ENCODE measurements around the gene SPON1. TPM values are rescaled to one million over a fixed set of nuclear protein-coding genes. Genes with fewer than 3 reads are reported as not detected.
"Not testable (repeated sequence)": the region's sequence is repeated elsewhere in the genome, so short reads cannot be mapped to it uniquely, and the experiment has no call there.

Gene SPON1
- total RNA-seq, 1 donor from 2014 or later, result 13.2 TPM

GRCh38 chr11:13928566-13929251 is 33.8 kb upstream of the SPON1 start:
- H3K27me3 Mint-ChIP-seq (ENCODE audit: low read depth), result no peaks in the 10 kb centered on the region
- peaks cover 9% of the 10 kb centered on the region for H3K4me1 Mint-ChIP-seq
- H3K9me3 Mint-ChIP-seq, result peaks cover 5% of the 10 kb centered on the region
- H3K36me3 Mint-ChIP-seq (ENCODE audit: low read depth), result no peaks in the 10 kb centered on the region
- H3K27ac Mint-ChIP-seq (ENCODE audit: unreplicated experiment), result no peak overlapping the region
- H3K4me3 Mint-ChIP-seq, result no peak overlapping the region
- DNase-seq (ENCODE audit: low read depth, low spot score), result no peak
- no peak for TF ChIP-seq CTCF (conservative IDR thresholded peaks at IDR 0.05)

GRCh38 chr11:13929395-13929891 is 33.1 kb upstream of the SPON1 start:
- H3K4me3 Mint-ChIP-seq, result no peak overlapping the region
- peaks cover 5% of the 10 kb centered on the region for H3K9me3 Mint-ChIP-seq
- H3K36me3 Mint-ChIP-seq (ENCODE audit: low read depth), result no peaks in the 10 kb centered on the region
- no peak overlapping the region for H3K27ac Mint-ChIP-seq (ENCODE audit: unreplicated experiment)
- TF ChIP-seq CTCF (conservative IDR thresholded peaks at IDR 0.05), result no peak
- peaks cover 9% of the 10 kb centered on the region for H3K4me1 Mint-ChIP-seq
- no peak for DNase-seq (ENCODE audit: low read depth, low spot score)
- H3K27me3 Mint-ChIP-seq (ENCODE audit: low read depth), result no peaks in the 10 kb centered on the region

- H3K4me3 Mint-ChIP-seq, result no peak overlapping the region
- H3K27me3 Mint-ChIP-seq (ENCODE audit: low read depth), result peaks cover 2% of the 10 kb centered on the region
- peaks cover 5% of the 10 kb centered on the region for H3K9me3 Mint-ChIP-seq
- H3K27ac Mint-ChIP-seq (ENCODE audit: unreplicated experiment), result no peak overlapping the region
- peaks cover 9% of the 10 kb centered on the region for H3K4me1 Mint-ChIP-seq
- H3K36me3 Mint-ChIP-seq (ENCODE audit: low read depth), result no peaks in the 10 kb centered on the region
- TF ChIP-seq CTCF (conservative IDR thresholded peaks at IDR 0.05), result no peak
- DNase-seq (ENCODE audit: low read depth, low spot score), result no peak
Measured at GRCh38 chr11:13931356-13931755, 31.2 kb upstream of the SPON1 start.

- not testable (repeated sequence) for H3K27ac Mint-ChIP-seq (ENCODE audit: unreplicated experiment); H3K27me3 Mint-ChIP-seq (ENCODE audit: low read depth); DNase-seq (ENCODE audit: low read depth, low spot score); H3K9me3 Mint-ChIP-seq; H3K4me3 Mint-ChIP-seq; H3K36me3 Mint-ChIP-seq (ENCODE audit: low read depth)
- peaks cover 10% of the 10 kb centered on the region for H3K4me1 Mint-ChIP-seq
Measured at GRCh38 chr11:13937154-13937553, 25.4 kb upstream of the SPON1 start.

- not testable (repeated sequence) for DNase-seq (ENCODE audit: low read depth, low spot score); H3K36me3 Mint-ChIP-seq (ENCODE audit: low read depth); H3K27ac Mint-ChIP-seq (ENCODE audit: unreplicated experiment); H3K4me3 Mint-ChIP-seq; H3K9me3 Mint-ChIP-seq; H3K27me3 Mint-ChIP-seq (ENCODE audit: low read depth)
- H3K4me1 Mint-ChIP-seq, result peaks cover 10% of the 10 kb centered on the region
Measured at GRCh38 chr11:13938829-13939228, 23.7 kb upstream of the SPON1 start.

GRCh38 chr11:13939961-13940906 is 22.3 kb upstream of the SPON1 start:
- Mint-ChIP-seq H3K36me3 (ENCODE audit: low read depth) (no peaks in the 10 kb centered on the region), H3K9me3 (no peaks in the 10 kb centered on the region), H3K4me3 (no peak overlapping the region), H3K27me3 (ENCODE audit: low read depth) (peaks cover 4% of the 10 kb centered on the region), H3K27ac (ENCODE audit: unreplicated experiment) (peak overlapping the region; percentile 6), H3K4me1 (peaks cover 20% of the 10 kb centered on the region)
- TF ChIP-seq CTCF (conservative IDR thresholded peaks at IDR 0.05), result no peak
- no peak for DNase-seq (ENCODE audit: low read depth, low spot score)

Data from neural crest cell (in vitro differentiated cells).